ENCODE results near the gene BTBD2.

Gene BTBD2

GRCh38 chr19:1935484-1936208, 79.9 kb downstream of the BTBD2 start:
- FAIRE-seq (no peak), DNase-seq (ENCODE audit: insufficient read length) (no peak)
- TF ChIP-seq POLR2AphosphoS5 (IDR thresholded peaks at IDR 0.05; ENCODE audit: low read depth, low read length) = no peak
- no peak for TF ChIP-seq POLR2A (IDR thresholded peaks at IDR 0.05; ENCODE audit: low read depth, low read length)
- TF ChIP-seq TAF1 (IDR thresholded peaks at IDR 0.05; ENCODE audit: borderline replicate concordance, low read depth, low read length) = no peak
